ENCODE data around the gene PEPD. TPM values are rescaled to one million over a fixed set of nuclear protein-coding genes. Genes with fewer than 3 reads are reported as not detected.

Gene PEPD
- total and polyA plus RNA-seq, 10 of the 15 experiments (the other 5 are each of a cell fraction or from before 2014, with no cell fraction given), result 1.4 to 52.0 (median 20.2) TPM

- TF ChIP-seq, protein P1, sequence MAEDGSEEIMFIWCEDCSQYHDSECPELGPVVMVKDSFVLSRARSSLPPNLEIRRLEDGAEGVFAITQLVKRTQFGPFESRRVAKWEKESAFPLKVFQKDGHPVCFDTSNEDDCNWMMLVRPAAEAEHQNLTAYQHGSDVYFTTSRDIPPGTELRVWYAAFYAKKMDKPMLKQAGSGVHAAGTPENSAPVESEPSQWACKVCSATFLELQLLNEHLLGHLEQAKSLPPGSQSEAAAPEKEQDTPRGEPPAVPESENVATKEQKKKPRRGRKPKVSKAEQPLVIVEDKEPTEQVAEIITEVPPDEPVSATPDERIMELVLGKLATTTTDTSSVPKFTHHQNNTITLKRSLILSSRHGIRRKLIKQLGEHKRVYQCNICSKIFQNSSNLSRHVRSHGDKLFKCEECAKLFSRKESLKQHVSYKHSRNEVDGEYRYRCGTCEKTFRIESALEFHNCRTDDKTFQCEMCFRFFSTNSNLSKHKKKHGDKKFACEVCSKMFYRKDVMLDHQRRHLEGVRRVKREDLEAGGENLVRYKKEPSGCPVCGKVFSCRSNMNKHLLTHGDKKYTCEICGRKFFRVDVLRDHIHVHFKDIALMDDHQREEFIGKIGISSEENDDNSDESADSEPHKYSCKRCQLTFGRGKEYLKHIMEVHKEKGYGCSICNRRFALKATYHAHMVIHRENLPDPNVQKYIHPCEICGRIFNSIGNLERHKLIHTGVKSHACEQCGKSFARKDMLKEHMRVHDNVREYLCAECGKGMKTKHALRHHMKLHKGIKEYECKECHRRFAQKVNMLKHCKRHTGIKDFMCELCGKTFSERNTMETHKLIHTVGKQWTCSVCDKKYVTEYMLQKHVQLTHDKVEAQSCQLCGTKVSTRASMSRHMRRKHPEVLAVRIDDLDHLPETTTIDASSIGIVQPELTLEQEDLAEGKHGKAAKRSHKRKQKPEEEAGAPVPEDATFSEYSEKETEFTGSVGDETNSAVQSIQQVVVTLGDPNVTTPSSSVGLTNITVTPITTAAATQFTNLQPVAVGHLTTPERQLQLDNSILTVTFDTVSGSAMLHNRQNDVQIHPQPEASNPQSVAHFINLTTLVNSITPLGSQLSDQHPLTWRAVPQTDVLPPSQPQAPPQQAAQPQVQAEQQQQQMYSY (CRISPR knock-in tag; IDR thresholded peaks at IDR 0.05), result no peak
- TF ChIP-seq CBFB (IDR thresholded peaks at IDR 0.05; ENCODE audit: low read depth) (no peak), YY1 (IDR thresholded peaks at IDR 0.05; ENCODE audit: low read depth, low read length) (peak; percentile 63; the same call in 1 of the 2 replicates), BHLHE40 (IDR thresholded peaks at IDR 0.05; ENCODE audit: borderline replicate concordance in 1 of 2, low read depth in 2 of 2, low read length in 1 of 2) (peak in 1 of 2 experiments; percentile 59; a peak in 2 of 4 replicates), RAD21 (IDR thresholded peaks at IDR 0.05; ENCODE audit: insufficient read depth, low read depth, low read length) (no peak), FOXK2 (IDR thresholded peaks at IDR 0.05) (no peak), POU2F2 (IDR thresholded peaks at IDR 0.05; ENCODE audit: borderline replicate concordance, low read depth, low read length) (no peak; the same call in 2 of the 3 replicates)
- TF ChIP-seq, protein P2, sequence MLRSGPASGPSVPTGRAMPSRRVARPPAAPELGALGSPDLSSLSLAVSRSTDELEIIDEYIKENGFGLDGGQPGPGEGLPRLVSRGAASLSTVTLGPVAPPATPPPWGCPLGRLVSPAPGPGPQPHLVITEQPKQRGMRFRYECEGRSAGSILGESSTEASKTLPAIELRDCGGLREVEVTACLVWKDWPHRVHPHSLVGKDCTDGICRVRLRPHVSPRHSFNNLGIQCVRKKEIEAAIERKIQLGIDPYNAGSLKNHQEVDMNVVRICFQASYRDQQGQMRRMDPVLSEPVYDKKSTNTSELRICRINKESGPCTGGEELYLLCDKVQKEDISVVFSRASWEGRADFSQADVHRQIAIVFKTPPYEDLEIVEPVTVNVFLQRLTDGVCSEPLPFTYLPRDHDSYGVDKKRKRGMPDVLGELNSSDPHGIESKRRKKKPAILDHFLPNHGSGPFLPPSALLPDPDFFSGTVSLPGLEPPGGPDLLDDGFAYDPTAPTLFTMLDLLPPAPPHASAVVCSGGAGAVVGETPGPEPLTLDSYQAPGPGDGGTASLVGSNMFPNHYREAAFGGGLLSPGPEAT (IDR thresholded peaks at IDR 0.05; ENCODE audit: low read depth), result no peak
These were observed 147.9 kb downstream of the PEPD start, which contains the start of gene CEBPG (continued) for GRCh38 chr19:33373453-33374235.
